ENCODE measurements around the gene E4F1. TPM values are rescaled to one million over a fixed set of nuclear protein-coding genes. Genes with fewer than 3 reads are reported as not detected.
A peak's percentile ranks its signal among the peaks of the same experiment; 100 is the strongest.

E4F1 gene
- total and polyA plus RNA-seq, 2 of the 13 experiments (the other 11 are each of a cell fraction or from before 2014, with no cell fraction given), result 13.8 to 19.5 TPM

DNA sequence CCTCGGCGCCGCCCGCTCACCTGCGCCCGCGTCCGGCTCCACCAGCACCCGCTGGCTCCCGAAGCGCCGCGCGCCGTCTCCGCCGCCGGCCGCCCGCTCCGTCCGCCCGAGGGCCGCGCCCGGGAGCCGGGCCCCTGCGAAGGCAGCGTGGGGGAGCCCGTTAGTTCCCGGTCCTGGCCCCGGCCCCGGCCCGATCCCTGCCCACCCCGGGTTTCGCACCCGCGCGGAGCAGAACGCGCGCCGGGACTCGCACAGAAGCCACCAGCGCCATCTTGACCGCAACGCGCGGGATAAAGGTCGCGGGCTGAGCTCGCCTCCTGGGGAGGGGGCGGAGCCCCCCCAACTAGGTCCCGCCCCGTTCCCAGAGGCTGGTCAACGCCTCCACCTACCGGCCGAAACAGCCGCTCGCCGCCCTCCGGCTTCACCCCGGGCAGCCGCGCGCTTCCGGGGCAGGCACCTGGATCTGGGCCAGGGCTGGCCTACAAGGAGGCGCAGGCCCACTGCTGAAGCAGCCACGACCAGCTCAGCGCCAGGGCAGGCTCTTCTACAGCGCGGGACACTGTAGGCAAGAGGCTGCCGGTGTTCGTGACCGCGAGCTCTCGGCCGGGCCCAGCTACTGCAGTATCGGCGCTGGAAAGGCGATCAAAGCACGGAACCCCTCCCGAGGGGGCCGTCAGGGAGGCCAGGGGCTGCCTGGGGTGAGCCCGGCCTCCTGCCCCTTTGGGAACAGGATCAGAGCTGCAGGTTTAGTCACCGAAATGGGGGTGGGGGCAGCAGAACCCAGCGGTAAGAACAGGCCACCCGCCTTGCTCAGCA is 28.1 kb downstream of the E4F1 start, which contains the start of gene ECI1 (continued):
- TF ChIP-seq, protein P1, sequence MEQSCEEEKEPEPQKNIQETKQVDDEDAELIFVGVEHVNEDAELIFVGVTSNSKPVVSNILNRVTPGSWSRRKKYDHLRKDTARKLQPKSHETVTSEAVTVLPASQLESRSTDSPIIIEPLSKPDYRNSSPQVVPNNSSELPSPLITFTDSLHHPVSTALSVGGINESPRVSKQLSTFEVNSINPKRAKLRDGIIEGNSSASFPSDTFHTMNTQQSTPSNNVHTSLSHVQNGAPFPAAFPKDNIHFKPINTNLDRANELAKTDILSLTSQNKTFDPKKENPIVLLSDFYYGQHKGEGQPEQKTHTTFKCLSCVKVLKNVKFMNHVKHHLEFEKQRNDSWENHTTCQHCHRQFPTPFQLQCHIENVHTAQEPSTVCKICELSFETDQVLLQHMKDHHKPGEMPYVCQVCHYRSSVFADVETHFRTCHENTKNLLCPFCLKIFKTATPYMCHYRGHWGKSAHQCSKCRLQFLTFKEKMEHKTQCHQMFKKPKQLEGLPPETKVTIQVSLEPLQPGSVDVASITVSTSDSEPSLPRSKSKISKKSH (CRISPR knock-in tag; IDR thresholded peaks at IDR 0.05; ENCODE audit: borderline replicate concordance), result no peak
- TF ChIP-seq KMT2A (CRISPR knock-in tag; IDR thresholded peaks at IDR 0.05), result peak; percentile 86
- TF ChIP-seq FIP1L1 (IDR thresholded peaks at IDR 0.05; ENCODE audit: borderline replicate concordance, insufficient read depth, low read depth, low read length), result no peak
- TF ChIP-seq EEA1 (CRISPR knock-in tag; IDR thresholded peaks at IDR 0.05; ENCODE audit: borderline replicate concordance), result no peak
- no peak for TF ChIP-seq MYNN (CRISPR knock-in tag; IDR thresholded peaks at IDR 0.05; ENCODE audit: low read depth)
- no peak; the same call in 1 of the 2 replicates for TF ChIP-seq SMAD3 (CRISPR knock-in tag; IDR thresholded peaks at IDR 0.05)
- no peak for TF ChIP-seq ZC3H4 (CRISPR knock-in tag; IDR thresholded peaks at IDR 0.05; ENCODE audit: borderline replicate concordance)
- TF ChIP-seq HNF4G (IDR thresholded peaks at IDR 0.05; ENCODE audit: borderline replicate concordance, low read depth, low read length), result peak; percentile 88
- peak; percentile 86; the same call in 1 of the 2 replicates for TF ChIP-seq HNF4G (CRISPR knock-in tag; IDR thresholded peaks at IDR 0.05; ENCODE audit: borderline replicate concordance, low read depth)
- peak; percentile 68 for TF ChIP-seq ERF (CRISPR knock-in tag; IDR thresholded peaks at IDR 0.05)
- TF ChIP-seq, protein P2, sequence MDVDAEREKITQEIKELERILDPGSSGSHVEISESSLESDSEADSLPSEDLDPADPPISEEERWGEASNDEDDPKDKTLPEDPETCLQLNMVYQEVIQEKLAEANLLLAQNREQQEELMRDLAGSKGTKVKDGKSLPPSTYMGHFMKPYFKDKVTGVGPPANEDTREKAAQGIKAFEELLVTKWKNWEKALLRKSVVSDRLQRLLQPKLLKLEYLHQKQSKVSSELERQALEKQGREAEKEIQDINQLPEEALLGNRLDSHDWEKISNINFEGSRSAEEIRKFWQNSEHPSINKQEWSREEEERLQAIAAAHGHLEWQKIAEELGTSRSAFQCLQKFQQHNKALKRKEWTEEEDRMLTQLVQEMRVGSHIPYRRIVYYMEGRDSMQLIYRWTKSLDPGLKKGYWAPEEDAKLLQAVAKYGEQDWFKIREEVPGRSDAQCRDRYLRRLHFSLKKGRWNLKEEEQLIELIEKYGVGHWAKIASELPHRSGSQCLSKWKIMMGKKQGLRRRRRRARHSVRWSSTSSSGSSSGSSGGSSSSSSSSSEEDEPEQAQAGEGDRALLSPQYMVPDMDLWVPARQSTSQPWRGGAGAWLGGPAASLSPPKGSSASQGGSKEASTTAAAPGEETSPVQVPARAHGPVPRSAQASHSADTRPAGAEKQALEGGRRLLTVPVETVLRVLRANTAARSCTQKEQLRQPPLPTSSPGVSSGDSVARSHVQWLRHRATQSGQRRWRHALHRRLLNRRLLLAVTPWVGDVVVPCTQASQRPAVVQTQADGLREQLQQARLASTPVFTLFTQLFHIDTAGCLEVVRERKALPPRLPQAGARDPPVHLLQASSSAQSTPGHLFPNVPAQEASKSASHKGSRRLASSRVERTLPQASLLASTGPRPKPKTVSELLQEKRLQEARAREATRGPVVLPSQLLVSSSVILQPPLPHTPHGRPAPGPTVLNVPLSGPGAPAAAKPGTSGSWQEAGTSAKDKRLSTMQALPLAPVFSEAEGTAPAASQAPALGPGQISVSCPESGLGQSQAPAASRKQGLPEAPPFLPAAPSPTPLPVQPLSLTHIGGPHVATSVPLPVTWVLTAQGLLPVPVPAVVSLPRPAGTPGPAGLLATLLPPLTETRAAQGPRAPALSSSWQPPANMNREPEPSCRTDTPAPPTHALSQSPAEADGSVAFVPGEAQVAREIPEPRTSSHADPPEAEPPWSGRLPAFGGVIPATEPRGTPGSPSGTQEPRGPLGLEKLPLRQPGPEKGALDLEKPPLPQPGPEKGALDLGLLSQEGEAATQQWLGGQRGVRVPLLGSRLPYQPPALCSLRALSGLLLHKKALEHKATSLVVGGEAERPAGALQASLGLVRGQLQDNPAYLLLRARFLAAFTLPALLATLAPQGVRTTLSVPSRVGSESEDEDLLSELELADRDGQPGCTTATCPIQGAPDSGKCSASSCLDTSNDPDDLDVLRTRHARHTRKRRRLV (CRISPR knock-in tag; IDR thresholded peaks at IDR 0.05), result no peak
- TF ChIP-seq ZBTB7A (CRISPR knock-in tag; IDR thresholded peaks at IDR 0.05), result peak; percentile 58; the same call in 1 of the 2 replicates
- TF ChIP-seq, protein P3, sequence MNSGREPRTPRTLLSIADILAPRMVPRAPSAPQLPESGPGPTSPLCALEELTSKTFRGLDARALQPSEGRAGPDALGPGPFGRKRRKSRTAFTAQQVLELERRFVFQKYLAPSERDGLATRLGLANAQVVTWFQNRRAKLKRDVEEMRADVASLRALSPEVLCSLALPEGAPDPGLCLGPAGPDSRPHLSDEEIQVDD (CRISPR knock-in tag; IDR thresholded peaks at IDR 0.05; ENCODE audit: borderline replicate concordance), result no peak
- peak; percentile 40; the same call in 1 of the 2 replicates for TF ChIP-seq ZNF619 (CRISPR knock-in tag; IDR thresholded peaks at IDR 0.05)
- TF ChIP-seq PHF20 (CRISPR knock-in tag; IDR thresholded peaks at IDR 0.05), result peak; percentile 57; the same call in 1 of the 2 replicates
- no peak for TF ChIP-seq IKZF4 (CRISPR knock-in tag; IDR thresholded peaks at IDR 0.05; ENCODE audit: borderline replicate concordance, low read depth, not compliant biosample characterization)
- peak; percentile 93 for TF ChIP-seq SAP130 (CRISPR knock-in tag; IDR thresholded peaks at IDR 0.05; ENCODE audit: low read depth)
- no peak for TF ChIP-seq ZNF569 (CRISPR knock-in tag; IDR thresholded peaks at IDR 0.05; ENCODE audit: borderline replicate concordance)
- TF ChIP-seq, protein P4, sequence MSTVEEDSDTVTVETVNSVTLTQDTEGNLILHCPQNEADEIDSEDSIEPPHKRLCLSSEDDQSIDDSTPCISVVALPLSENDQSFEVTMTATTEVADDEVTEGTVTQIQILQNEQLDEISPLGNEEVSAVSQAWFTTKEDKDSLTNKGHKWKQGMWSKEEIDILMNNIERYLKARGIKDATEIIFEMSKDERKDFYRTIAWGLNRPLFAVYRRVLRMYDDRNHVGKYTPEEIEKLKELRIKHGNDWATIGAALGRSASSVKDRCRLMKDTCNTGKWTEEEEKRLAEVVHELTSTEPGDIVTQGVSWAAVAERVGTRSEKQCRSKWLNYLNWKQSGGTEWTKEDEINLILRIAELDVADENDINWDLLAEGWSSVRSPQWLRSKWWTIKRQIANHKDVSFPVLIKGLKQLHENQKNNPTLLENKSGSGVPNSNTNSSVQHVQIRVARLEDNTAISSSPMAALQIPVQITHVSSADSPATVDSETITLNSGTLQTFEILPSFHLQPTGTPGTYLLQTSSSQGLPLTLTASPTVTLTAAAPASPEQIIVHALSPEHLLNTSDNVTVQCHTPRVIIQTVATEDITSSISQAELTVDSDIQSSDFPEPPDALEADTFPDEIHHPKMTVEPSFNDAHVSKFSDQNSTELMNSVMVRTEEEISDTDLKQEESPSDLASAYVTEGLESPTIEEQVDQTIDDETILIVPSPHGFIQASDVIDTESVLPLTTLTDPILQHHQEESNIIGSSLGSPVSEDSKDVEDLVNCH (CRISPR knock-in tag; IDR thresholded peaks at IDR 0.05), result no peak
